Pancreas (tissue), 10 donors: ENCODE results near the gene KRT35. TPM values are rescaled to one million over a fixed set of nuclear protein-coding genes. Genes with fewer than 3 reads are reported as not detected.

Experiments
- ATAC-seq, 4 donors: fragments of 200-7000 bp; cut with Tn5 transposase; one replicate each; pipeline versions ENCODE4 v1.8.0 to v1.9.1; 2020; ENCODE audit warnings: mild to moderate bottlenecking in 4 of 4, moderate library complexity in 4 of 4
- DNase-seq, 6 donors: peaks; one replicate each; pipeline ENCODE4 v3.0.0-alpha.2; 2020
- FAIRE-seq: peaks from 2 replicates; lab custom pipeline; 2012; peaks lifted over from hg19 to GRCh38; lab: Jason Lieb, UNC
- H3K27ac ChIP-seq, 4 donors: fragments of 200-600 bp; sonication (generic); 1 replicate in 3 of 4; 2 replicates in 1 of 4; pipeline versions ENCODE4 v1.5.0 to v1.8.0; 2020
- H3K27me3 ChIP-seq, 4 donors: fragments of 200-600 bp; one replicate each; pipeline ENCODE4 v1.8.0; 2021
- H3K36me3 ChIP-seq, 3 donors: fragments of 200-600 bp; sonication (generic) in 1 of 3; one replicate each; pipeline versions ENCODE4 v1.5.0 to v1.8.0; 2020 to 2021
- H3K4me1 ChIP-seq, 3 donors: fragments of 200-600 bp; one replicate each; pipeline ENCODE4 v1.8.0; 2021
- H3K4me3 ChIP-seq, 4 donors: fragments of 200-600 bp; sonication (generic) in 2 of 4; one replicate each; pipeline versions ENCODE4 v1.5.0 to v1.8.0; 2020 to 2021
- H3K9me3 ChIP-seq, 4 donors: fragments of 200-600 bp; one replicate each; pipeline ENCODE4 v1.8.0; 2021
- WGBS, 2 donors: extraction: QIAGEN DNeasy Blood & Tissue Kit; methylation state at CpG; one replicate each; pipeline ENCODE4 v1.1.7; 2013; 5-methylcytosine and 5-hydroxymethylcytosine counted together
- intact Hi-C, 3 donors: fragments of 100-400 bp; cut with DNase I; formaldehyde crosslinking; loops; one replicate each; pipeline versions ENCODE4 v1.11.1 to v1.14.2; 2022
- polyA plus RNA-seq, 2 donors: library from polyadenylated mRNA; stranded (reverse); fragments of 200-250 nt; gene quantifications; one replicate each; pipeline ENCODE4 v1.2.3, GENCODE V29; 2013
- total RNA-seq, 6 donors: library from RNA; stranded (reverse); fragmentation: NEBNext Ultra II Directional in 4 of 6; extraction: Animal tissue kit (Norgen Biotek cat#: 25700) in 4 of 6; gene quantifications; one replicate each; pipeline versions ENCODE4 v1.2.1 to v1.2.4, GENCODE V29; 2021 to 2023
- TF ChIP-seq, protein P1 (sequence below), 4 donors: fragments of 200-600 bp; sonication (generic) in 3 of 4; IDR thresholded peaks; one replicate each; pipeline versions ENCODE4 v1.5.0 to v1.8.0; 2021; ENCODE audit warnings: antibody characterized with exemption in 4 of 4
- donor health status: healthy with polysubstance abuse.
- donor health status: DM: no; HTN: no; CAD: no; lungs with moderate emphysema.
- donor health status: DM: no; HTN: no; CAD: no.
- donor health status: control.
- donor health status: control.
- donor health status: Bipolar disorder and iron deficiency.
- donor health status: DM: yes; HTN: yes; CAD: no.
- donor health status: DM: no; HTN: no; CAD: no.
- donor health status: DM: no; HTN: no; CAD: no.
- donor health status: DM: yes; HTN: yes; CAD: no.

The KRT35 gene
- total and polyA plus RNA-seq, 8 donors = not detected

DNA sequence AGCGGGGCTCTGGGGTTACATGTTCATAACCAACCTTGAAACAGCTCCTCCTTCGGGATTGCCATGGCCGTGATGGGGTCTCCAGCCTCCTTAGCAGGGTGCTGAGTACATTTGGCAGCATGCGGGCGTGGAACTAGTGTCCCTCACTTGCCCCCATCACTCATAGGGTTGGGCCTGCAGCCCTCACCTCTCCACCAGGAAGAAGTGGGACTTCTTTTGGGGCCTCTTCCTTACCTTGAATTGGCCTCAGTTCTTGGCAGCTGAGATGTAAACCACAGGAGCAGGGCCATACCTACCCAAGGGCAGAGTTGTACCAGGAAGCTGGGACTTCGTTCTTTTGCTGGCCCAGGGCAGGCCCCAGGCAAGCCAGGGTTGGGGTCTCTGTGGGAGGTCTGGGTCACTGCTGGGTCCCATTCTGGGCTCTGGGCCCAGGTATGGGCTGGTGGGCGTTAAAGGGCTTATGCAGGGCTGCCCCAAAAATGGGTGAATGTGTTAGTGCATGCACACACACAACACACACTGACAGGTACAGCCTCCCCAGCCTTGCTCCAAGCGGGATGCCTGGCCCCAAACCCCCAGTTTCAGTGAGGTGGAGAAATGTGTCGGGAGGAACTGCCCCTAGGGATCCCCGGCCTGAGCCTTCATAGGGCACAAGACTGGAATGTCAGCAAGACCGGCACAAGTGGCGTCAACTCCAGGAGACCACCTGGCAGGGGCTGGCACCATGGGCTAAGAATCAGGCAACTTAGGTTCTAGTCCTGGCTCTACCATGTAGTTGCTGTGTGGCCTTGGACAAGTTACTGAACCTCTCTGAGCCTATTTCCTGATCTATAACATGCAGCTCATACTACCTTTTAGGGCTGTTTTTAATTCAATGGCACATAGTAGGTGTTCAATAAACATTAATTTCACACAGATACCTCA, 41.6 kb upstream of the KRT35 start:
- TF ChIP-seq, protein P1, sequence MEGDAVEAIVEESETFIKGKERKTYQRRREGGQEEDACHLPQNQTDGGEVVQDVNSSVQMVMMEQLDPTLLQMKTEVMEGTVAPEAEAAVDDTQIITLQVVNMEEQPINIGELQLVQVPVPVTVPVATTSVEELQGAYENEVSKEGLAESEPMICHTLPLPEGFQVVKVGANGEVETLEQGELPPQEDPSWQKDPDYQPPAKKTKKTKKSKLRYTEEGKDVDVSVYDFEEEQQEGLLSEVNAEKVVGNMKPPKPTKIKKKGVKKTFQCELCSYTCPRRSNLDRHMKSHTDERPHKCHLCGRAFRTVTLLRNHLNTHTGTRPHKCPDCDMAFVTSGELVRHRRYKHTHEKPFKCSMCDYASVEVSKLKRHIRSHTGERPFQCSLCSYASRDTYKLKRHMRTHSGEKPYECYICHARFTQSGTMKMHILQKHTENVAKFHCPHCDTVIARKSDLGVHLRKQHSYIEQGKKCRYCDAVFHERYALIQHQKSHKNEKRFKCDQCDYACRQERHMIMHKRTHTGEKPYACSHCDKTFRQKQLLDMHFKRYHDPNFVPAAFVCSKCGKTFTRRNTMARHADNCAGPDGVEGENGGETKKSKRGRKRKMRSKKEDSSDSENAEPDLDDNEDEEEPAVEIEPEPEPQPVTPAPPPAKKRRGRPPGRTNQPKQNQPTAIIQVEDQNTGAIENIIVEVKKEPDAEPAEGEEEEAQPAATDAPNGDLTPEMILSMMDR (IDR thresholded peaks at IDR 0.05) = no peak
- ATAC-seq (peak; percentile 2 to 32 (median 15)), DNase-seq (peak in 1 of 6 donors; percentile 23), FAIRE-seq (no peak)
- Histone ChIP-seq H3K9me3 (no peaks in the 10 kb centered on the region), H3K36me3 (no peaks in the 10 kb centered on the region), H3K4me1 (peaks cover 0 to 6% (median 4%) of the 10 kb centered on the region in 3 donors), H3K27ac (peak overlapping the region; percentile 22 to 63 (median 39)), H3K4me3 (no peak overlapping the region), H3K27me3 (no peaks in the 10 kb centered on the region)
- intact Hi-C loops = loop anchor here in 1 of 3 donors (10.0 kb wide), 1 partner anchor 618 kb away; no protein-coding TSS in a partner anchor
- 77 to 84% methylated on average over 12 of the region's 12 CpGs for WGBS, 2 donors

DNA sequence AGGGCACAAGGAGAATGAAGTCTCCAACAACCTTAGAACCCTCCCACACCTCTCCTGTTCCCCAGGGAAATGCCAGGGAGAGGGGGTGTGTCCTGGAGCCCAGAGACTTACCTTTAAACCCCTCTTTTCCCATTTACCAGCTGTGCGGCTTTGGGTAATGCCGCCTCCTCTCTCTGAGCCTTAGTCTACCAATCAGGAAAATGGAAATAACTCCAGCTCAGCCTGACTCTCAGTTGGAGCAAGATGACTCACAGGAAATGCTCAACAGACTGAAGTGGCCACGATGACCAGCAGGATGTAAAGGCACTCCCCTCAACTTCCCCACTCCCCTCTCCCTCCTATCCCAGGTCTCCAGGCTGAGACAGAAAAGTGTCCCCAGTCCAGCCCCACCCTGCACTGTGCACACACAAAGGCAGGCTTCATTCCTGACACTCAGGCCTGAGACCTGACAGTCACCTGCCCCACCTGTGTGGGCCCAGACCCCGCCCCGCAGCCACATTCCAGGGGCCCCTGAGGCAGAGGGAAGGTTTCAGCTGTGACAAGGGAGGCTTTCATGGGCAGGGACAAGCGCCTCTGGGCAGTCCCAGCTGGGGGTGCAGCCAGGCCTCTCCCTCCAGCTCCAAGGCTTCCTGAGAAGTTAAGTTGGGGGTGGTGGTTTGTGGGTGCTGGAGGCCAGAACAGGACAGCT, 40.8 kb upstream of the KRT35 start:
- DNase-seq = peak in 4 of 6 donors; percentile 23 to 52 (median 40)
- Histone ChIP-seq H3K27me3 (no peaks in the 10 kb centered on the region), H3K27ac (peak overlapping the region; percentile 30 to 63 (median 43)), H3K9me3 (no peaks in the 10 kb centered on the region), H3K4me1 (peaks cover 0 to 6% (median 4%) of the 10 kb centered on the region in 3 donors), H3K4me3 (no peak overlapping the region), H3K36me3 (no peaks in the 10 kb centered on the region)
- FAIRE-seq = no peak
- TF ChIP-seq, protein P1 (IDR thresholded peaks at IDR 0.05) = no peak
- intact Hi-C loops = loop anchor here in 1 of 3 donors (10.0 kb wide), 1 partner anchor 617 kb away; no protein-coding TSS in a partner anchor
- 59 to 62% methylated on average over 6 of the region's 6 CpGs for WGBS, 2 donors
- ATAC-seq = peak; percentile 28 to 70 (median 52)

DNA sequence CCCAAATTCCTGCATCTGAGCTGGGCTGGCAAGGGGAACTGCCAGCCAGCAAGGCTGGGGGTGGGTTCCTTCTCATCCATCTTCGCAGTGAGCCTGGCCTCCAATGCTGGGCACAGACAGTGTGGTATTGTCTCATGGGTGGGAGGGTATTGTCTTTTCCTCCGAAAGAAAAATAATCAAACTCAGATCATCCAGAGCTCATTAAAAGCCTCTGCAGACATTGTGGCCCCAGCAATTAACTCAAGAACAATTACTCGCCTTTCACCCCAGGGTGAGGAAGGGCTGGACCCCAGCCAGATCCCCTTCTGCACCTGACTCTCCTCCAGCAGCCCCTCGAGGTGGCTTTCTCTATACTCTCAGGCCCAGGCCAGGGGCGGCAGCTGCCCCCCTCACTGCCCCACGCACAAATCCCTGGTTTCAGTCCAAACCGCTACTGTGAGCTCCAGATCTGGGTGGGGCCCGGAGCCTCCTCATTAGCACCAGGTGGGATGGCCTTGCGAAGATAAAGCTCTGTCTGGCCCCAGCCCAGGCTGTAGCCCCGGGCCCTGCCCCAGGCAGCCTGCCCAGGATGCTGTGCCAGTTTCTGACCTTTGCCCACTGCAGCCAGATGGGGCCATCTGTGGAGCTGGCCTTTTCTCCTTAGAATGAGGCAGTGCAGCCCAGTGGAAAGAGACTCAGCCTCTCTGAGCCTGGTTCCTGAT, 40.0 kb upstream of the KRT35 start:
- no peaks in the 10 kb centered on the region for H3K27me3 ChIP-seq
- WGBS, 2 donors = 53 to 54% methylated on average over 10 of the region's 10 CpGs
- peaks cover 0 to 6% (median 4%) of the 10 kb centered on the region in 3 donors for H3K4me1 ChIP-seq
- peak overlapping the region; percentile 30 to 63 (median 43) for H3K27ac ChIP-seq
- no peaks in the 10 kb centered on the region for H3K9me3 ChIP-seq
- ATAC-seq = peak in 2 of 4 donors; percentile 6 to 9
- H3K4me3 ChIP-seq = no peak overlapping the region
- intact Hi-C loops = loop anchor here in 1 of 3 donors (10.0 kb wide), 1 partner anchor 616 kb away; no protein-coding TSS in a partner anchor
- no peak for FAIRE-seq
- DNase-seq = peak in 1 of 6 donors; percentile 42
- no peaks in the 10 kb centered on the region for H3K36me3 ChIP-seq
- TF ChIP-seq, protein P1 (IDR thresholded peaks at IDR 0.05) = no peak

DNA sequence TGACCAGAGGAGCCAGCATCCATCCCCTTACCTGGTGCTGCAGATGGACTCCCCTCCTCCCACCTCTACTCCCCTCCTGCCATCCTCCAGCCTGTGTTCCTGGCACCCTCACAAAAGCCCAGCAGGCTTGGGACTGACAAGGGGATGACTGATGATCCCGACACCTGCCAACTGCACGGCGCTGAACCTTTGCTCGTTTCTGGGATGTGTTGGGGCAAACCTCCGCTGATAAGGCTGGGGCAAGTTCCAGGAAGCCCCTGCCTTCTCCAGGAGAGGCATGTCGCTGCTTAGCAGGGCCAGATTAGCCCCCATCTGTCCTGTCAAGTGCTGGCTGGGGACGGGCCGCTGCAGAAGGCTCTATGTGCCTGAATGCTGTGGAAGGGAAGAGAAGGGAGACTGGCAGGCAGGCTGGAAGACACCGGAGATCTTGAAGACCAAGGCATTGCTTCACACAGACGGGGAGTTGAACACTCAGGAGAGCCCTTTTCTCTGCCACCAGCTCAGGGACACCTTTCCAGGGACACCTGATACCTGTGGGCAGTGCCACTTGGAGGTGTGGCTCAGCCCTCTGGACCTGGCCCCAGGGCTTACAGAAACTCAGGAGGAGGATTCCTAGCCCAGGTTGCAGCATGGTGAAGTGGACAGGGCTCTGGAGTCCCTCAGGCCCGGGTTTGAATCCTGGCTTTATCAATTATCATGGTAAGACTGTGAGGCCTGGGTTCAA, 38.7 kb upstream of the KRT35 start:
- H3K4me3 ChIP-seq = no peak overlapping the region
- H3K36me3 ChIP-seq = no peaks in the 10 kb centered on the region
- no peaks in the 10 kb centered on the region for H3K9me3 ChIP-seq
- WGBS, 2 donors = 20 to 22% methylated on average over 10 to 11 of the region's 11 CpGs
- no peaks in the 10 kb centered on the region for H3K27me3 ChIP-seq
- peaks cover 0 to 6% (median 4%) of the 10 kb centered on the region in 3 donors for H3K4me1 ChIP-seq
- TF ChIP-seq, protein P1 (IDR thresholded peaks at IDR 0.05) = no peak
- peak overlapping the region in 3 of 4 donors; percentile 10 to 67 (median 30) for H3K27ac ChIP-seq
- intact Hi-C loops = loop anchor here in 1 of 3 donors (10.0 kb wide), 1 partner anchor 615 kb away; no protein-coding TSS in a partner anchor
- peak; percentile 13 to 68 (median 52) for ATAC-seq
- DNase-seq = peak in 4 of 6 donors; percentile 36 to 67 (median 60)
- FAIRE-seq = no peak
